Ramos (cell line): ENCODE data around the gene CDK6.
"Not testable (repeated sequence)": the region's sequence is repeated elsewhere in the genome, so short reads cannot be mapped to it uniquely, and the experiment has no call there.

Experiments
- in situ Hi-C: fragments of 300-500 bp; cut with MboI; formaldehyde crosslinking; loops from one replicate; pipeline ENCODE4 v1.14.3; 2022; ENCODE audit warnings: low sequenced_read_pairs; ENCODE audit not compliant: unreplicated experiment

CDK6 gene

GRCh38 chr7:92836489-92836999 is at the start of gene CDK6:
Gene CDK6, minus strand, starts transcription at chr7:92836573. Its CDS starts 3,250 bp downstream, at chr7:92833323.
- in situ Hi-C loops: loop anchor here (25.0 kb wide), 1 partner anchor 149 kb away; no protein-coding TSS in a partner anchor

DNA sequence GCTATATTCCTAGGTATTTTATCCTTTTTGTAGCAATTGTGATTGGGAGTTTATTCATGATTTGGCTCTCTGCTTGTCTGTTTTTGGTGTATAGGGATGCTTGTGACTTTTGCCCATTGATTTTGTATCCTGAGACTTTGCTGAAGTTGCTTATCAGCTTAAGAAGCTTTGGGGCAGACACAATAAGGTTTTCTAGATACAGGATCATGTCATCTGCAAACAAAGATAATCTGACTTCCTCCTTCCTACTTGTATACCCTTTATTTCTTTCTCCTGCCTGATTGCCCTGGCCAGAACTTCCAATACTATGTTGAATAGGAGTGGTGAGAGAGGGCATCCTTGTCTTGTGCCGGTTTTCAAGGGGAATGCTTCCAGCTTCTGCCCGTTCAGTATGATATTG is 49.7 kb upstream of the CDK6 start:
- in situ Hi-C loops: not testable (repeated sequence)

DNA sequence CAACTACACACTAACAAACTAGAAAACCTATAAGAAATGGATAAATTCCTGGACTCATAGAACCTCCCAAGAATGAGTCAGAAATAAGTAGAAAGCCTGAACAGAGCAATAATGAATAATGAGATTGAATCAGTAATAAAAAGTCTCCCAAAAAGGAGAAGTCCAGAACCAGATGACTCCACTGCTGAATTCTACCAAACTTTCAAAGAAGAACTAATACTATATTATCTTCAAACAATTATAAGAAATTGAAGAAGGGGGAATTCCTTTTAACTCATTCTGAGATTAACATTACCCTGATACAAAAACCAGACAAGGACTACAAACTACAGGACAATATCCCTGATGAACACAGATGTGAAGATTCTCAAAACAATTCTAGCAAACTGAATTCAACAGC is 47.8 kb upstream of the CDK6 start:
- in situ Hi-C loops: no loop called here

- in situ Hi-C loops: no loop called here
Measured at GRCh38 chr7:92882760-92883159, 46.4 kb upstream of the CDK6 start.

DNA sequence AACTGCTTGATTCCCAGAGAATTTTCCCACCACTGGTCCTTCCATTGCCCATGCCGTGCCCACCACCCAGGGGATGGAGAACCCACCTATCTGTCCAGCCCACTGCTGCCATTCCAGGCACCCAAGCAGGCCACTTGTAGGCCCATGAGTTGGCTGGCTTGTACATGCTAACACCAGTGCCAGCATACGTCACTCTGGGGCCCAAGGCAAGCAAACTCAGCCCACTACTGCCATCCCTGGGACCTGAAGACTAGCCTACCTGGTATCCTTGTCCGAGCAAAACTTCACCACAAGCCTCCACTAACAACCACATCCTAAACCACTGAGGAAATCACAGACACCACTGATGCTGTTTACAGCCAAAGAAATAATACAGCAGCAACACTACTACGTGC is 44.7 kb upstream of the CDK6 start:
- in situ Hi-C loops: no loop called here

GRCh38 chr7:92880212-92881090 is 44.1 kb upstream of the CDK6 start:
- in situ Hi-C loops: no loop called here

DNA sequence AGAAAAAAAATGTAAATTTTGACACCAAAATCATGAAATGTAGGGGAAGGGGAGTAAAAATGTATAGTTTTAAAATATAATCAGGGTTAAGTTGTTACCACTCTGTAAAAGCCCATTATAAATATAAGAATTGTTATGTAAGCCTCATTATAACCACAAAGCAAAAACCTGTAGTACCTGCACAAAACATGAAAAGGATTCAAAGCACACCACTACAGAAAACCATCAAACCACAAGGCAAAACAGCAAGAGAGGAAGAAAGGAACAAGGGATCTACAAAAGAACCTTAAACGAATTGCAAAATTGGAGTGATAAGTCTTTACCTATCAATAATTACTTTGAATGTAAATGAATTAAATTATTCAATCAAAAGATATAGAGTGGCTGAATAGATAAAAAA is 41.0 kb upstream of the CDK6 start:
- in situ Hi-C loops: no loop called here

- in situ Hi-C loops: no loop called here
Measured at GRCh38 chr7:92876836-92877235, 40.5 kb upstream of the CDK6 start.

GRCh38 chr7:92875719-92876118 is 39.3 kb upstream of the CDK6 start:
- in situ Hi-C loops: no loop called here

DNA sequence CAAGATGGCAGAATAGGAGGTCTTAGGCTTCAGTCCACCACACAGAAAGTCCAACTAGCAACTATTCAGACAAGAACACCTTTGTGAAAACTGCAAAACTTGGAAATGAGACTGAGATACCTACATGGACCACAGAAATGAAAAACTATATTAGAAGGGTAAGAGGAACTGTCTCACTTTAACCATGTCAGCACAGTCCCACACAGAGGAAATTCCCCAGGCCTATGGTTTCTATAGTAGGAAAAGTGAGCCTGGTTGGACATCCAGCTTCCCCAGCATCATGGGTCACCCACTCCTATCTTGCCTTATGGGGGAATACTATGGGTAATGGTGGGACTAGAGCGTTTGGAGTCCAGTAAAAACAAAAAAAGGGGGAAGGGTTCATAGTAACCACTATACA is 38.8 kb upstream of the CDK6 start:
- in situ Hi-C loops: no loop called here

GRCh38 chr7:92874567-92874966 is 38.2 kb upstream of the CDK6 start:
- in situ Hi-C loops: no loop called here

GRCh38 chr7:92873776-92874175 is 37.4 kb upstream of the CDK6 start:
- in situ Hi-C loops: no loop called here

DNA sequence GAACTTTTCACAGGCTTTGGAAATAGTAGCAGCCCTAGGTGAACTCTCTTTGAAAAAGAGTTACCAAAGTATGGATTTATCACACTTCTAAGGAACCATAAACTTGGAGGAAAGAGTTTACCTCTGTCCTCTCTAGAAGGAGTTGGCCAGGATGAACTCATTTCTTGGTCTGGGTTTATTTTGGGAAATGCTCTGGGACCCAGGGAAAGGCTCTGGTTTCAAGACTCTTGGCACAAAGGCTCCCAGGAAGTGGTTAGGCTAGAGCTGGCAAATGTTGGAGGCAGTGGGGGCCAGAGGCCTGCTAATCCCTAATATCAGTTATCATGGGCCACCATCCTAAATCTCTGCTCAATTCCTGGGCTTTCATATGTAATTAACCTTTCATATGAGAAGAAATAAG is 36.3 kb upstream of the CDK6 start:
- in situ Hi-C loops: no loop called here

DNA sequence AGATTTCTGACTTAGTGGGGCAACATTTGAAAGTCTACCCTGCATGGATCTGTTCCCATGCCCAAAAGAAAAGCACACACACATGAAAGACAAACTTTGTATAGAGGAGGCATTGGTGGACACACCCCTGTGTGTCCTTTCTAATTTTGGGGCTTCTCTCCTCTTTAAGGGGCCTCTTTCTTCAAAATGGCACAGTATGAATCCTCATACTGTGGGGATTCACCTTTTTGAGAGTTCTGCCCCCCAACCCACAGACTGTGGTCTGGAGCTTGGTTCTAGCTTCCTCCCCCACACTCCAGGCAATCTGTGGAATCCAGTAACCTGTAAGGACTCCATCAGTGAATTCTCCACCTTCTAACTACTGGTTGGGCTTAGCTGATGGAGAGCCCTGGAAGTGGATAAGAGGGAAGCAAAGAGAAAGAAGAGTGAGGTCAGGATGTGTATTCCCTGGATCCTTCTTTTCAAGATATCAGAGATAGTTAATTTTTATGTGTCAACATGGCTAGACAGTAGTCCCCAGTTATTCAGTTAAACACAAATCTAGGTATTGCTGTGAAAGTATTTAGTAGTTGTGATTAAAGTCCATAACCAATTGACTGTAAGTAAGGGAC is 32.4 kb upstream of the CDK6 start:
- in situ Hi-C loops: no loop called here

GRCh38 chr7:92864169-92864568 is 27.8 kb upstream of the CDK6 start:
- in situ Hi-C loops: not testable (repeated sequence)

- in situ Hi-C loops: no loop called here
Measured at GRCh38 chr7:92856436-92856835, 20.1 kb upstream of the CDK6 start.

GRCh38 chr7:92854501-92855238 is 18.3 kb upstream of the CDK6 start:
- in situ Hi-C loops: no loop called here

GRCh38 chr7:92851732-92852131 is 15.4 kb upstream of the CDK6 start:
- in situ Hi-C loops: no loop called here

GRCh38 chr7:92850516-92850915 is 14.1 kb upstream of the CDK6 start:
- in situ Hi-C loops: no loop called here

DNA sequence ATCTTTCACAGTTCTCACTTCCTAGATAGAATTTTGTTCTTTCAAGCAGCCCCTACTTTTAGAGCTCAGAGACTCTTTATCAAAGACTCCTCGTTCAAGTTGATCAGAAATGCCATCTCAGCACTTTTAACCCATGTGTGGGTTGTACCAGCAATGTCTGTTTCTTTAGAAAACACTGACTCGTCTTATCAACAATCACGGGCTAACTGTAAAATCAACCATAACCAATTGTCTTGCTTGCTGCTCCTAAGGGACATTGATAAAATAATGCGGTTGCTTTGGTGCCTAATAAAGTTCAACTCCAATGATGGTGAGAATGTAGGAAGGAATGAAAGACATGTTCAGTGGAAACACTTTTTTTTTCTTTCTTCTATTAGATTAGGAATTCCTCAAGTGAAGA is 12.9 kb upstream of the CDK6 start:
- in situ Hi-C loops: loop anchor here (25.0 kb wide), 1 partner anchor 162 kb away; no protein-coding TSS in a partner anchor

DNA sequence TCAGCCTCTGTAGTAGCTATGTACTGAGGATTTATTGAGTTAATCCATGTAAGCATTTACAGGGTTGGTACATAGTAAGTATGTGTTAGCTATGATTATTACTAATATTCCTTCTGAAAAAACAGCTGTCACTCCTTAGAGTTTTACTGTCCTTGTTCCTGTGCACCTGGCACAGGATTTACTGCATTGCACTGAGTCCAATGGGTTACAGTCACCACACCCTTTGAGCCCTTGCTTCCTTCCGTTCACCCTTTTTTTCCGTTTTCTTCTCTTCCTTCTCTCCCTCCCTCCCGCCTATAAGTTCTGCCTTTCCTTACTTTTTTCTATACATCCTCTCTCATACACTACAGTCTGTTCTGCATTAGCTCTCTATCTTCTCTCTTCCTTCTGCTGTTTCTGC is 12.5 kb upstream of the CDK6 start:
- in situ Hi-C loops: loop anchor here (25.0 kb wide), 1 partner anchor 162 kb away; no protein-coding TSS in a partner anchor
